ENCODE measurements around the gene MYL5. TPM values are rescaled to one million over a fixed set of nuclear protein-coding genes. Genes with fewer than 3 reads are reported as not detected.

MYL5 gene
- total and polyA plus RNA-seq, 10 of the 15 experiments (the other 5 are each of a cell fraction or from before 2014, with no cell fraction given) = 1.2 to 13.8 (median 7.1) TPM

- TF ChIP-seq GATAD2B (conservative IDR thresholded peaks at IDR 0.05; ENCODE audit: low read depth) (no peak), MTA2 (IDR thresholded peaks at IDR 0.05; ENCODE audit: low read depth) (no peak), POU2F2 (IDR thresholded peaks at IDR 0.05; ENCODE audit: borderline replicate concordance, low read depth, low read length) (no peak), SUPT20H (IDR thresholded peaks at IDR 0.05; ENCODE audit: borderline replicate concordance, control insufficient read depth, low read depth, low read length) (no peak), HDGF (IDR thresholded peaks at IDR 0.05) (no peak), NFYA (IDR thresholded peaks at IDR 0.05; ENCODE audit: borderline replicate concordance, low read depth, low read length) (no peak)
Observed at GRCh38 chr4:683247-683897, 9.0 kb downstream of the MYL5 start (continued).

- Histone ChIP-seq H3K4me1 (ENCODE audit: control insufficient read depth, insufficient read depth, low read length) (peaks cover 11% of the 10 kb centered on the region), H3K36me3 (ENCODE audit: control insufficient read depth in 2 of 2, insufficient read depth in 2 of 2, low read length in 1 of 2) (no peaks in the 10 kb centered on the region), H3K27me3 (replicated peaks in 1 of 2; ENCODE audit: control insufficient read depth in 2 of 2, insufficient read depth in 2 of 2, low read length in 1 of 2) (no peaks in the 10 kb centered on the region), H3K4me3 (no peak overlapping the region), H3K79me2 (ENCODE audit: control insufficient read depth, insufficient read depth, low read length) (no peaks in the 10 kb centered on the region), H3K4me2 (ENCODE audit: control insufficient read depth, insufficient read depth) (no peak overlapping the region), H4K20me1 (ENCODE audit: control insufficient read depth, insufficient read depth) (no peaks in the 10 kb centered on the region), H3K9me3 (replicated peaks; ENCODE audit: control insufficient read depth, insufficient read depth, low read length) (no peaks in the 10 kb centered on the region), H3K27ac (ENCODE audit: control insufficient read depth, insufficient read depth) (no peak overlapping the region), H2AFZ (ENCODE audit: control insufficient read depth, low read depth, low read length) (no peak overlapping the region), H3K9ac (ENCODE audit: control insufficient read depth, insufficient read depth, low read length) (no peak overlapping the region)
- DNase-seq (ENCODE audit: low read depth, low spot score) (no peak), ATAC-seq (peak; percentile 53), FAIRE-seq (no peak)
- WGBS (ENCODE audit: insufficient coverage, insufficient replicate concordance, low lambda C conversion rate, missing lambda C conversion rate) = 20% methylated on average over 19 of the region's 19 CpGs
- CTCF ChIA-PET = interaction anchor here (0.5 to 1.7 kb wide), 7 partner anchors 8 to 536 kb away, joined by 3 to 8 read pairs (median 5); partner anchors contain the start of gene IDUA
- POLR2A ChIA-PET = no interaction called here
- in situ Hi-C loops (cut with MboI) = no loop called here
- BruUV-seq (replicated peaks) = no TSS peak
- RAD21 ChIA-PET (ENCODE audit: unreplicated experiment) = interaction anchor here (0.6 to 0.8 kb wide), 3 partner anchors 17 to 132 kb away, joined by 3 to 4 read pairs (median 3); no protein-coding TSS in a partner anchor
- intact Hi-C loops (cut with micrococcal nuclease; ENCODE audit: unreplicated experiment) = no loop called here
- SMC1A ChIA-PET (ENCODE audit: uncharacterized antibody, unreplicated experiment) = interaction anchor here (1.4 kb wide), 1 partner anchor 17 kb away, joined by 4 read pairs; no protein-coding TSS in a partner anchor
- TF ChIP-seq STAT3 (IDR thresholded peaks at IDR 0.05; ENCODE audit: low read depth, low read length) = no peak
- TF ChIP-seq RAD21 (IDR thresholded peaks at IDR 0.05; ENCODE audit: insufficient read depth, low read depth, low read length) = peak; percentile 36; the same call in 1 of the 2 replicates
- TF ChIP-seq ASH2L (IDR thresholded peaks at IDR 0.05; ENCODE audit: borderline replicate concordance, low read depth) = no peak
- TF ChIP-seq ZNF687 (IDR thresholded peaks at IDR 0.05) = no peak
- peak; percentile 49 to 70 (median 65); a peak in 5 of 6 replicates for TF ChIP-seq CTCF (IDR thresholded peaks at IDR 0.05 in 2 of 3, conservative IDR thresholded peaks at IDR 0.05 in 1 of 3; ENCODE audit: control insufficient read depth in 2 of 3, extremely low read depth in 1 of 3, insufficient read depth in 1 of 3, low read depth in 3 of 3, low read length in 3 of 3)
- peak; percentile 46 for TF ChIP-seq IKZF1 (conservative IDR thresholded peaks at IDR 0.05)
- TF ChIP-seq EP300 (IDR thresholded peaks at IDR 0.05; ENCODE audit: borderline replicate concordance in 1 of 2, control insufficient read depth in 1 of 2, low read depth in 2 of 2, low read length in 2 of 2) = no peak
- 0 out of 2 replicates have a peak, but pooled peaks have one; percentile 26 for TF ChIP-seq YY1 (IDR thresholded peaks at IDR 0.05; ENCODE audit: low read depth, low read length)
- peak; percentile 34; the same call in 1 of the 2 replicates for TF ChIP-seq SMC3 (IDR thresholded peaks at IDR 0.05; ENCODE audit: borderline replicate concordance, low read length)
Observed at GRCh38 chr4:683982-684622, 9.8 kb downstream of the MYL5 start.

All from GM12878 (cell line).